SJSA1 (cell line): ENCODE measurements around the gene DDX10. TPM values are rescaled to one million over a fixed set of nuclear protein-coding genes. Genes with fewer than 3 reads are reported as not detected.

ENCODE experiments used
- DNase-seq, 2 experiments: peaks; one replicate each; pipeline ENCODE4 v3.0.0-alpha.2; 2015 to 2020; ENCODE audit warnings: low spot score in 2 of 2, low read depth in 1 of 2
- H3K27ac ChIP-seq: fragments of 250-450 bp; sonication (Bioruptor Pico); 2 replicates; pipeline ENCODE4 v1.5.1; 2020; ENCODE audit warnings: mild to moderate bottlenecking, moderate library complexity
- H3K27me3 ChIP-seq: fragments of 250-450 bp; sonication (Bioruptor Pico); replicated peaks from 2 replicates; pipeline ENCODE4 v1.5.1; 2020; ENCODE audit warnings: mild to moderate bottlenecking, moderate library complexity
- H3K36me3 ChIP-seq: fragments of 250-450 bp; sonication (Bioruptor Pico); 2 replicates; pipeline ENCODE4 v1.5.1; 2020; ENCODE audit warnings: mild to moderate bottlenecking
- H3K4me1 ChIP-seq: fragments of 250-450 bp; sonication (Bioruptor Pico); replicated peaks from 2 replicates; pipeline ENCODE4 v1.6.1; 2021; ENCODE audit warnings: mild to moderate bottlenecking
- H3K4me3 ChIP-seq: fragments of 250-450 bp; sonication (Bioruptor Pico); 2 replicates; pipeline ENCODE4 v1.5.1; 2020; ENCODE audit warnings: mild to moderate bottlenecking
- H3K9me3 ChIP-seq: fragments of 250-450 bp; sonication (Bioruptor Pico); replicated peaks from 2 replicates; pipeline ENCODE4 v1.5.1; 2020; ENCODE audit warnings: mild to moderate bottlenecking
- total RNA-seq: library from RNA; depleted of rRNA; stranded (reverse); fragments of >200 nt; shearing (Covaris generic); gene quantifications from 2 replicates; pipeline ENCODE4 v1.2.3, GENCODE V29; 2014; rRNA removed

DDX10 gene
- 21.9 and 24.7 TPM in 2 replicates for total RNA-seq

GRCh38 chr11:108664730-108665525 is at the start of gene DDX10:
Gene DDX10, plus strand, starts transcription at chr11:108665069. Its CDS starts 85 bp downstream, at chr11:108665154.
- no peaks in the 10 kb centered on the region for H3K36me3 ChIP-seq

GRCh38 chr11:108616549-108616948 is 48.3 kb upstream of the DDX10 start:
- Histone ChIP-seq H3K27ac (peak overlapping the region; percentile 61), H3K36me3 (no peaks in the 10 kb centered on the region), H3K4me1 (peaks cover 11% of the 10 kb centered on the region), H3K4me3 (no peak overlapping the region), H3K27me3 (no peaks in the 10 kb centered on the region), H3K9me3 (no peaks in the 10 kb centered on the region)
- peak; percentile 31 to 41 for DNase-seq

More at GRCh38 chr11:108664730-108665525, at the start of gene DDX10:
- peaks cover 8% of the 10 kb centered on the region for H3K4me1 ChIP-seq
- H3K9me3 ChIP-seq: no peaks in the 10 kb centered on the region
- no peaks in the 10 kb centered on the region for H3K27me3 ChIP-seq
- peak; percentile 90 to 94 for DNase-seq
- H3K4me3 ChIP-seq: peak within 1 kb of the TSS; percentile 58
- H3K27ac ChIP-seq: peak within 1 kb of the TSS; percentile 29

- no peak for DNase-seq
- Histone ChIP-seq H3K27me3 (no peaks in the 10 kb centered on the region), H3K36me3 (no peaks in the 10 kb centered on the region), H3K9me3 (no peaks in the 10 kb centered on the region), H3K27ac (peak overlapping the region; percentile 56), H3K4me3 (no peak overlapping the region), H3K4me1 (peaks cover 11% of the 10 kb centered on the region)
Observed at GRCh38 chr11:108617055-108617454, 47.8 kb upstream of the DDX10 start.

GRCh38 chr11:108618529-108618928 is 46.3 kb upstream of the DDX10 start:
- no peaks in the 10 kb centered on the region for H3K9me3 ChIP-seq
- H3K27ac ChIP-seq: no peak overlapping the region
- no peaks in the 10 kb centered on the region for H3K27me3 ChIP-seq
- peaks cover 11% of the 10 kb centered on the region for H3K4me1 ChIP-seq
- DNase-seq: no peak
- H3K36me3 ChIP-seq: no peaks in the 10 kb centered on the region
- H3K4me3 ChIP-seq: no peak overlapping the region

- Histone ChIP-seq H3K9me3 (no peaks in the 10 kb centered on the region), H3K4me1 (peaks cover 11% of the 10 kb centered on the region), H3K36me3 (no peaks in the 10 kb centered on the region), H3K27ac (no peak overlapping the region), H3K27me3 (no peaks in the 10 kb centered on the region), H3K4me3 (no peak overlapping the region)
- no peak for DNase-seq
Observed at GRCh38 chr11:108620958-108621772, 43.7 kb upstream of the DDX10 start.

GRCh38 chr11:108622341-108622740 is 42.5 kb upstream of the DDX10 start:
- H3K27me3 ChIP-seq: no peaks in the 10 kb centered on the region
- no peaks in the 10 kb centered on the region; the same call in 1 of the 2 replicates for H3K4me1 ChIP-seq
- H3K4me3 ChIP-seq: no peak overlapping the region
- H3K27ac ChIP-seq: no peak overlapping the region
- no peaks in the 10 kb centered on the region for H3K36me3 ChIP-seq
- no peak for DNase-seq
- no peaks in the 10 kb centered on the region for H3K9me3 ChIP-seq

- H3K27me3 ChIP-seq: no peaks in the 10 kb centered on the region
- no peaks in the 10 kb centered on the region for H3K9me3 ChIP-seq
- no peaks in the 10 kb centered on the region for H3K36me3 ChIP-seq
- H3K27ac ChIP-seq: no peak overlapping the region
- DNase-seq: no peak
- no peak overlapping the region for H3K4me3 ChIP-seq
- no peaks in the 10 kb centered on the region for H3K4me1 ChIP-seq
Observed at GRCh38 chr11:108624196-108624925, 40.5 kb upstream of the DDX10 start.

GRCh38 chr11:108628326-108628725 is 36.5 kb upstream of the DDX10 start:
- no peaks in the 10 kb centered on the region for H3K4me1 ChIP-seq
- H3K36me3 ChIP-seq: no peaks in the 10 kb centered on the region
- no peak for DNase-seq
- H3K27me3 ChIP-seq: no peaks in the 10 kb centered on the region
- H3K9me3 ChIP-seq: no peaks in the 10 kb centered on the region
- H3K27ac ChIP-seq: no peak overlapping the region
- no peak overlapping the region for H3K4me3 ChIP-seq

GRCh38 chr11:108628812-108629211 is 36.1 kb upstream of the DDX10 start:
- no peak overlapping the region for H3K27ac ChIP-seq
- no peaks in the 10 kb centered on the region for H3K27me3 ChIP-seq
- H3K9me3 ChIP-seq: no peaks in the 10 kb centered on the region
- no peaks in the 10 kb centered on the region for H3K36me3 ChIP-seq
- no peak overlapping the region for H3K4me3 ChIP-seq
- no peaks in the 10 kb centered on the region for H3K4me1 ChIP-seq
- no peak for DNase-seq

- no peaks in the 10 kb centered on the region for H3K9me3 ChIP-seq
- no peaks in the 10 kb centered on the region for H3K36me3 ChIP-seq
- no peak overlapping the region for H3K4me3 ChIP-seq
- no peaks in the 10 kb centered on the region for H3K27me3 ChIP-seq
- no peak for DNase-seq
- H3K4me1 ChIP-seq: no peaks in the 10 kb centered on the region
- no peak overlapping the region for H3K27ac ChIP-seq
Observed at GRCh38 chr11:108629274-108629673, 35.6 kb upstream of the DDX10 start.

- no peak for DNase-seq
- H3K4me1 ChIP-seq: no peaks in the 10 kb centered on the region
Observed at GRCh38 chr11:108632041-108632704, 32.7 kb upstream of the DDX10 start.

GRCh38 chr11:108635106-108635505 is 29.8 kb upstream of the DDX10 start:
- H3K4me1 ChIP-seq: no peaks in the 10 kb centered on the region
- H3K36me3 ChIP-seq: no peaks in the 10 kb centered on the region
- H3K27ac ChIP-seq: no peak overlapping the region
- DNase-seq: no peak
- no peaks in the 10 kb centered on the region for H3K27me3 ChIP-seq
- H3K9me3 ChIP-seq: no peaks in the 10 kb centered on the region
- no peak overlapping the region for H3K4me3 ChIP-seq

More at GRCh38 chr11:108632041-108632704, 32.7 kb upstream of the DDX10 start:
- Histone ChIP-seq H3K27ac (no peak overlapping the region), H3K9me3 (no peaks in the 10 kb centered on the region), H3K4me3 (no peak overlapping the region), H3K36me3 (no peaks in the 10 kb centered on the region), H3K27me3 (no peaks in the 10 kb centered on the region)

- Histone ChIP-seq H3K27ac (no peak overlapping the region), H3K4me3 (no peak overlapping the region), H3K4me1 (no peaks in the 10 kb centered on the region), H3K36me3 (no peaks in the 10 kb centered on the region), H3K9me3 (no peaks in the 10 kb centered on the region), H3K27me3 (no peaks in the 10 kb centered on the region)
- DNase-seq: no peak
Observed at GRCh38 chr11:108636222-108636621, 28.6 kb upstream of the DDX10 start.
